Bone marrow (tissue), 2 donors: ENCODE measurements around the gene POLR2L.
A peak's percentile ranks its signal among the peaks of the same experiment; 100 is the strongest.

Experiments
- DNase-seq, 2 donors: peaks; one replicate each; lab custom pipeline; 2025; lab: John Stamatoyannopoulos, UW

Gene POLR2L

DNA sequence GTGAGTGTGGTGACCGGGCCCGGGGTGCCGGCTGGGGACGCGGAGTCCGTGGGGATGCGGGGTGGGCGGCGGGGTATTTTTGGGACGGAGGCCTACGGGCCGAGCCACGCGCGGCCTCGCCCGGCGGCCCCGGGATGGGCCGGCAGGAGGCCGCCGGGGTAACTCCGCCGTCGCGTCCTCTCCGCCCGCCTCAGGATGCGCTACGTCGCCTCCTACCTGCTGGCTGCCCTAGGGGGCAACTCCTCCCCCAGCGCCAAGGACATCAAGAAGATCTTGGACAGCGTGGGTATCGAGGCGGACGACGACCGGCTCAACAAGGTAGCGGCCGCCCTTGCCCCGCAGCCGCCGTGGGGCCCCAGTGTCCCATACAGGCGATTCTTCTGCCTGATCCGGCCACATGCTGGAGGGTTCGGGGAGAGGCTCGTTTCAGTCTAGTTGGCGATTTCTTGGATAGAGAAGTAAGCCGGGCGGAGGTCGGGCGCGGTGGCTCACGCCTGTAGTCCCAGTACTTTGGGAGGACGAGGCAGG is 32.2 kb downstream of the POLR2L start:
- DNase-seq: no peak

DNA sequence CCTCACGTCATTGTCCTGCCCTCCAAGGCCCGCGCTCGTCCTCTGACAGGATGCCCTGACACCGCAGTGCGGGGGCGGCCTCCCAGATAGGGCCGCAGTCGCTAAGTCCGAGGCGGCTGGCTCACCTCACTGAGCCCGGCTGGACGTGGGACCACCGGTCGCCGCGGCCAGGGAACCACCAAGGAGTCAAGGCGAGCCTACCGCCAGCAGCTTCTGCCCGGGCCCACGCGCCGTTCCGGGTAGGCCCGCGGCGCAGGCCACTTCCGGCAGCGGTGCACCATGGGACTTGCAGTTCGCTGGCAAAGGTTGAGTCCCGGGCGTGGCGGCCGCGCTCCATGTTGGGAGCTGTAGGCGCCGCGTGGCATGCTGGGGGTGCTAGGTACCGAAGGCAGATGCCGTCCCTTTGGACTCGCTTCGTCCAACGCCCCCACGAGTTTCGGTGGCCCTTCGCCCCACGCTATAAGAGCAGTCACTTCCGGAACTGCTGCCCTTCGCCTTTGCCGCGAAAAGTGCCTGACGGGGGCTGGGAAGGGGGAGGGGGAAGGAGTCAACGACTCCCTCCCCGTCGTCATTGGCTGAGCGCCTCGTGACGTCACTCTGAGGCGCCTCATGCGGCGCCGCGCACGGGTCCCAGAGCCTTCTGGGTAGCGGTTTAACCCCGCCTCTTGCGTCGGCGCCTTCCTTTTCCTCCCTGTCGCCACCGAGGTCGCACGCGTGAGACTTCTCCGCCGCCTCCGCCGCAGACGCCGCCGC is 32.9 kb downstream of the POLR2L start, which contains the start of gene RPLP2:
Gene RPLP2, plus strand, starts transcription at position 681 of the 753 bp plus-strand sequence. CDS start 268 bp downstream, outside the sequence.
- DNase-seq: peak; percentile 92 to 97

DNA sequence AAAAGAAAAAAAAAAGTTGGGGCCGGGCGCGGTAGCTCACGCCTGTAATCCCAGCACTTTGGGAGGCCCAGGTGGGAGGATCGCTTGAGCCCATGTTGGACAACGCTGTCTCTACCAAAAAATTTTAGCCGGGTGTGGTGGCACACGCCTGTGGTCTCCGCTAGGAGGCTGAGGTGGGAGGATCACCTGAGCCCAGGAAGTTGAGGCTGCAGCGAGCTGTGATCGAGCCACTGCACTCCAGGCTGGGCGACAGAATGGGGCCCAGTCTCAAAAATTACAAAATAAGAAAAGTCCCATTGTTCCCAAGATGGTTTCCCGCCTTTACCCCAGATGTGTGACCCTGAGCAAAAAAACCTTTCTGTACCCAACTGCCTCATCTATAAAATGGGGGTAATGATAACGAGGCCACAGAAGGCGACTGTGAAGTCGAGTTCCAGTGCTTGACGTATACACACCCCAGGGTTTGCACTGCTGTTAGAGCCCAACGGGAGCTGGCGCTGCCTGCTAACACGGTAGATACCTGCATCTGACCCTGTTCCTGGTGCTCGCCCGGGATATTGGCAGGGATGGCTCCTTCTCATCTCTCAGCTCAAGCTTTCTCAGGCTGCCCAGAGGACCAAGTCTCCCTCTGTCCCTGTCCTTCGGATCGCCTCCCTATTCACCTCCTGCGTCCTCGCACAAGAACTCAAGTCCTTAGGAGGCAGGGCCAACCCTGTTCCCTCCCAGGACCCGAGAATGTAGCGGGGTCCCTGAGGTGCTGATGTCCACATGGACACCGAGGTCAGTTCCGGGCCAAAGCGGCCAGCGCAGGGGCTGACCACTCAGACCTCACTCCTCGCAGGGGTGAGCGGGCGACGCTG is 33.7 kb downstream of the POLR2L start:
- no peak for DNase-seq

- DNase-seq: no peak
These were observed 37.7 kb downstream of the POLR2L start for GRCh38 chr11:804599-804964.

GRCh38 chr11:803770-804598 is 38.3 kb downstream of the POLR2L start:
- no peak for DNase-seq

GRCh38 chr11:803467-803742 is 38.9 kb downstream of the POLR2L start:
- no peak for DNase-seq

- no peak for DNase-seq
These were observed 39.4 kb downstream of the POLR2L start for GRCh38 chr11:802693-803466.

- DNase-seq: no peak
These were observed 40.2 kb downstream of the POLR2L start for GRCh38 chr11:802018-802617.

DNA sequence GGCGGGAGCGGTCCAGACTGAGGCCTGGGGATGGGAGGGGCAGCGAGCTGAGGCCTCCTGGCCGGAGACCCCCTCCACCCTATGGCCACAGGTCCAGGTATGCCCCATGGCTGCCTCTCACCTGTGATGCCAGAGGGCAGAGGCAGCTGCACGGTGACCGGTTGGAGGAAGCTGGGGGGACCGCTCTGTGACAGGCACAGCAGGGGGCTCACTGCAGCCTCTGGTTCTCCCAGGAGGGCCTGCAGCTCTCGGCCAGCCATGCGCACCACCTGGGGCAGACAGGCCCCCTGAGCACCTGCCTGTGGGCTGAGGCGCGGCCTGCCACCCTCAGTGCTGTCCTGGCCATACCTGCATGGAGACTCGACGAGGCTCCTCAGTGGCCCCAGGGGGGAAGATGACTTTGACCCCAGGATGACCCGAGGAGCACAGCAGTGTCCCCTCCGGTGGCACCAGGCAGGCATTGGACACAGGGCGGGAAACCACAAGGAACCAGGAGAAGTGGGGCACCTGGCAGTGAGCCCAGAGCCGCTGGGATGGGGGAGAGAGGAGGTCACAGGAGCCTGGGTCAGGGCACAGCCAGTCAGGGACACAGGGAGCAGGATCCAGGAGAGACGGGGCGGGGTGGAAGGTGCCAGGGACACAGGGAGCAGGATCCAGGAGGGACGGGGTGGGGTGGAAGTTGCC is 41.1 kb downstream of the POLR2L start:
- no peak for DNase-seq

GRCh38 chr11:800473-800872 is 41.9 kb downstream of the POLR2L start:
- no peak for DNase-seq

GRCh38 chr11:799641-800316 is 42.5 kb downstream of the POLR2L start:
- DNase-seq: no peak

DNA sequence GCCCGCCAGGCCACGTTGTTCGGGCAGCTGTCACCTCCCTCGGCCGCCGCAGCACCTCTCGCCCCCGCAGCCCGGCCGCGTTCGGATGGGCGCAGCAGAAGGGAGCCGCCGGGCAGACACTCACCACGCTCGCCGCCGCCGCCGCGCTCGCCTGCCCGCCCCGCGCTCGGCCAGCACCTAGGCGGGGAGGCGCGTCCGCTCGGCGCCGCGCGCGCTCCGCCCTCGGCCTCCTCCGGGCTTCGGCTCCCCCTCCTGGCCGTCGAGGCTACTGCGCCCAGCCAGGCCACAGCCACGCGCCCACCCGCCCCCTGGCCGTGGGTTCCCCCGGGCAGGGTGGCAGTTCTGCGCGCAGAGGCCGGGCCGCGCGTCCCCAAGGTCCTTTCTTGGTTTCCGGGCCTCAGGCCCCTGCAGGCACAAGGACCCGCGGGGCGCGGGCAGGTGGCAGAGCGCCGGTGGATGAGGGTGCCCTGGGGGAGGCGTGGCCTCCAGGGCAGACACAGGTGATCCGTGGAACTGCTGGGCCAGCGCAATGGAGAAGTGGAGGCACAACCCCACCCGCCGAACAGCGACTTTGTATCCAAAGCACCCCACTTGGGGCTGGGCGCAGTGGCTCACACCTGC is 44.1 kb downstream of the POLR2L start, which contains the start of gene SLC25A22:
Gene SLC25A22, minus strand, starts transcription at position 189 of the 621 bp plus-strand sequence. CDS start 3,275 bp downstream, outside the sequence.
- DNase-seq: peak; percentile 9 to 82

DNA sequence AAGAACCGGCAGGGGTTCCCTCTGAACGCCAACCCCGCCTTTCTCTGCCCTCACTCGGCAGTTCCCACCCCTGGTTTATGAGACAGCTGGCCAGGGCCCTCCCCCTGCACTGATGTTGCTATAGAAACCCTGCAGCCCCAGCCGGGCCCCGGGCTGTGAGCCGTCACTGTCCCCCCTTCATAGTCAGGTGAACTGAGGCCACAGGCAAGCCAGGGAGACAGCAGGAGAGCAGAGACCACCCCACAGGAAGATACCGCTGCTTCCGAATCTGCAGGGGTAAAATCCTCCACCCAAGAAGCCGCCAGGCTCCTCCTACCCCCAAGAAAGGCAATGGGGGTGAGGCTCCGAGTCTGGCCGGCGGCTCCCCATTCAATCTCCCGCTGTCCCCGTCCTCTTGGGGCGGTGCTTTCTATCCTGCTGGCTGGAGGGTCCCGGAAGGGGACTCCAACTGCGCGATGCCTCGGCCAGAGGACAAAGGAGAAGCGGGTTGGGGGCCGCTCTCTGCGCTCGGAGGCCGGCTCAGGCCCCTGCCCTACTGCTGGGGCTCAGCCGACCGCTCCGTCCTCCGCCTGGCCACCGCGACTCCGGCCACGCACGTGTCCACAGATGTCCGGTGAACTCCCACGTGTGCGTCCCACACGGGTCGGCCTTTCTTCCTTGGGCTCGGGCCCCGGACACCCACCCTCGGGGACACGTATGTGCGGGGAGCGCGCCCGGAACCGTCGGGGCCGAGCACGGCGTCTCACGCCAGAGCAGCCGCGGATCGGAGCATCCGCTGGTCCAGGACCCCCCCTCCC is 44.8 kb downstream of the POLR2L start:
- peak; percentile 45 to 53 for DNase-seq

DNA sequence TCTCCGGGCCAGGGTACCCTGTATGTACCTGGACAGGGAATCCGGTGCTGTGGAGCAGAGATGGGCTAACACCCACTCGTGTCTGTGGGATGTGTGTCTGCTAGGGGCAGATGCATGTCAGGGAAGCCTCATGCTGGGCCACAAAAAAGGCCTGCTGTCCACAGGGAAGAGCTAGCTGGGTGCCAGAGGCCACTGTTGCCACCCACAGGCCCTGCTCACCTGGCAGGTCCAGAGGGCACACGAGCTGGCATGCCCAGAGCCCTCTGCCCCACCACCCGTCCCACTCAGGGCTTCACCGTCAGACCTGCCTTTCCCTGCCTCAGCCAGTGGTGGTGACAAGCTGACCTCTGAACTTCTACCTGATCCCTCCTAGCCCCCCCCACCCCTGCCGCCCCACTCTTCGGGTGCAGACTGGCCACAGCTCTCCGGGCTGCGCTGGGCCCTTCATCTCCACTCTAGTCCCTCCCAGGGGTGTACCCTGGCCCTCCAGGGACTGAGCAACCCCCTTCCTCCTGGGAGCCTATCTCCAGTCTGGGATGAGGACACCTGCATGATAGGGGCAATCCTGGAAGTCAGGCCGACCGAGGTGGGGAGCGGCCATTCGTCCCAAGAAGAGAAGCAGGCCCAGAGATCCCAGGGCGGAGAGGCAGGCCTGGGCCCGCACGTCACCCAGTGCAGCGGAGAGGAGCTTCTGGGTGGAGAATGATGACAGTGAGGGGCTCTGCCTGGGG is 45.6 kb downstream of the POLR2L start:
- no peak for DNase-seq

GRCh38 chr11:795634-796564 is 46.4 kb downstream of the POLR2L start:
- DNase-seq: peak; percentile 71 to 90
